ENCODE results near the gene MTRF1L.

The MTRF1L gene

GRCh38 chr6:153043719-153044118 lies 41.2 kb upstream of the MTRF1L start:
- no peak for TF ChIP-seq CTCF (IDR thresholded peaks at IDR 0.05; ENCODE audit: borderline replicate concordance, control extremely low read depth, extremely low read depth, insufficient read depth, missing control alignments)
- in situ Hi-C loops (cut with MboI; ENCODE audit: low sequenced_read_pairs, unreplicated experiment), result no loop called here
- no peak for DNase-seq (ENCODE audit: low spot score)

GRCh38 chr6:153038378-153039057 lies 36.0 kb upstream of the MTRF1L start:
- DNase-seq (ENCODE audit: low spot score), result no peak
- no peak for TF ChIP-seq CTCF (IDR thresholded peaks at IDR 0.05; ENCODE audit: borderline replicate concordance, control extremely low read depth, extremely low read depth, insufficient read depth, missing control alignments)
- in situ Hi-C loops (cut with MboI; ENCODE audit: low sequenced_read_pairs, unreplicated experiment), result loop anchor here (10.0 kb wide), 1 partner anchor 276 kb away; no protein-coding TSS in a partner anchor

GRCh38 chr6:153034139-153034538 lies 31.6 kb upstream of the MTRF1L start:
- no peak for DNase-seq (ENCODE audit: low spot score)
- in situ Hi-C loops (cut with MboI; ENCODE audit: low sequenced_read_pairs, unreplicated experiment), result loop anchor here (10.0 kb wide), 1 partner anchor 281 kb away; no protein-coding TSS in a partner anchor
- no peak for TF ChIP-seq CTCF (IDR thresholded peaks at IDR 0.05; ENCODE audit: borderline replicate concordance, control extremely low read depth, extremely low read depth, insufficient read depth, missing control alignments)

- no peak for TF ChIP-seq CTCF (IDR thresholded peaks at IDR 0.05; ENCODE audit: borderline replicate concordance, control extremely low read depth, extremely low read depth, insufficient read depth, missing control alignments)
- in situ Hi-C loops (cut with MboI; ENCODE audit: low sequenced_read_pairs, unreplicated experiment), result loop anchor here (10.0 kb wide), 1 partner anchor 282 kb away; no protein-coding TSS in a partner anchor
- DNase-seq (ENCODE audit: low spot score), result no peak
Measured at GRCh38 chr6:153032255-153032882, 29.9 kb upstream of the MTRF1L start.

GRCh38 chr6:153031335-153031955 lies 28.9 kb upstream of the MTRF1L start:
- in situ Hi-C loops (cut with MboI; ENCODE audit: low sequenced_read_pairs, unreplicated experiment), result loop anchor here (10.0 kb wide), 1 partner anchor 283 kb away; no protein-coding TSS in a partner anchor
- TF ChIP-seq CTCF (IDR thresholded peaks at IDR 0.05; ENCODE audit: borderline replicate concordance, control extremely low read depth, extremely low read depth, insufficient read depth, missing control alignments), result no peak
- DNase-seq (ENCODE audit: low spot score), result no peak

- no peak for DNase-seq (ENCODE audit: low spot score)
- in situ Hi-C loops (cut with MboI; ENCODE audit: low sequenced_read_pairs, unreplicated experiment), result loop anchor here (10.0 kb wide), 2 partner anchors 74 to 164 kb away; no protein-coding TSS in a partner anchor
- no peak for TF ChIP-seq CTCF (IDR thresholded peaks at IDR 0.05; ENCODE audit: borderline replicate concordance, control extremely low read depth, extremely low read depth, insufficient read depth, missing control alignments)
Measured at GRCh38 chr6:153028963-153029362, 26.5 kb upstream of the MTRF1L start.

All from GM13976 (cell line).